Measurements from ENCODE around the gene CCNJL. TPM values are rescaled to one million over a fixed set of nuclear protein-coding genes. Genes with fewer than 3 reads are reported as not detected.
A peak's percentile ranks its signal among the peaks of the same experiment; 100 is the strongest.

Gene CCNJL
- total and polyA plus RNA-seq, 2 experiments from 2014 or later: 28.4 to 29.2 TPM

DNA sequence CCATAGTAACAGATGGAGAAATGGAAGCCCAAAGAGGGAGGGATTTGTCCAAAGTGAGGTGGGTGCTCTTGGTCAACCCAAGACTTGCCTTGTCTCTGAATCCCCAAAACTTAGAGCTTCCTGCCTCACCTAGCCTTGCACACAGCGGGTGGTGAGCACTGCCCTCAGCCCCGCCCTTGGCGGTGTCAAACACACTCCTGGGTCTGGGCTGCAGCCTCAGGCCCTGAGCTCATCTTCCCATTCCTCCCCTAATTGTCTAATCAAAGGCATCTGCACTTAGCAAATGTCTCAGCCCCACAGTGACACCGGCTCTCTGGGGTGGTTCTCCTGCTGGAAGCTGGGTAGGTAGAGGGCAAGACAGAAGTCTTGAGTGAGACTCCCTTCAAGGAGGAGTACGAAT, 62.1 kb downstream of the CCNJL start:
- no peak overlapping the region for H3K4me3 Mint-ChIP-seq
- Histone ChIP-seq H3F3A (replicated peaks; ENCODE audit: low read depth) (peaks cover 6% of the 10 kb centered on the region; the same call in 1 of the 2 replicates), H3K27ac (ENCODE audit: low read depth) (no peak overlapping the region), H3K4me3 (no peak overlapping the region), H3K4me2 (no peak overlapping the region), H2AFZ (no peak overlapping the region), H3K27me3 (ENCODE audit: insufficient read depth) (no peaks in the 10 kb centered on the region), H3K79me2 (replicated peaks; ENCODE audit: insufficient read depth) (no peaks in the 10 kb centered on the region), H3K36me3 (ENCODE audit: insufficient read depth) (0 out of 2 replicates have a peak, but pooled peaks cover 7% of the 10 kb centered on the region), H3K4me1 (ENCODE audit: insufficient read depth) (0 out of 2 replicates have a peak, but pooled peaks cover 5% of the 10 kb centered on the region), H3K9me2 (ENCODE audit: insufficient read depth) (no peaks in the 10 kb centered on the region), H4K20me1 (replicated peaks; ENCODE audit: insufficient read depth) (peaks cover 5% of the 10 kb centered on the region)
- H3K27me3 Mint-ChIP-seq (ENCODE audit: insufficient read depth, low read depth, poor library complexity): peaks cover 9% of the 10 kb centered on the region
- no peaks in the 10 kb centered on the region for H3K9me3 Mint-ChIP-seq
- ATAC-seq (peak; percentile 43), DNase-seq (ENCODE audit: low spot score) (no peak)
- TF ChIP-seq, protein P1, sequence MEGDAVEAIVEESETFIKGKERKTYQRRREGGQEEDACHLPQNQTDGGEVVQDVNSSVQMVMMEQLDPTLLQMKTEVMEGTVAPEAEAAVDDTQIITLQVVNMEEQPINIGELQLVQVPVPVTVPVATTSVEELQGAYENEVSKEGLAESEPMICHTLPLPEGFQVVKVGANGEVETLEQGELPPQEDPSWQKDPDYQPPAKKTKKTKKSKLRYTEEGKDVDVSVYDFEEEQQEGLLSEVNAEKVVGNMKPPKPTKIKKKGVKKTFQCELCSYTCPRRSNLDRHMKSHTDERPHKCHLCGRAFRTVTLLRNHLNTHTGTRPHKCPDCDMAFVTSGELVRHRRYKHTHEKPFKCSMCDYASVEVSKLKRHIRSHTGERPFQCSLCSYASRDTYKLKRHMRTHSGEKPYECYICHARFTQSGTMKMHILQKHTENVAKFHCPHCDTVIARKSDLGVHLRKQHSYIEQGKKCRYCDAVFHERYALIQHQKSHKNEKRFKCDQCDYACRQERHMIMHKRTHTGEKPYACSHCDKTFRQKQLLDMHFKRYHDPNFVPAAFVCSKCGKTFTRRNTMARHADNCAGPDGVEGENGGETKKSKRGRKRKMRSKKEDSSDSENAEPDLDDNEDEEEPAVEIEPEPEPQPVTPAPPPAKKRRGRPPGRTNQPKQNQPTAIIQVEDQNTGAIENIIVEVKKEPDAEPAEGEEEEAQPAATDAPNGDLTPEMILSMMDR (conservative IDR thresholded peaks at IDR 0.05; ENCODE audit: low read depth in 2 of 2): no peak
- TF ChIP-seq ZNF114 (CRISPR knock-in tag; IDR thresholded peaks at IDR 0.05) (no peak), ZNF331 (CRISPR knock-in tag; IDR thresholded peaks at IDR 0.05; ENCODE audit: low read depth) (no peak), CREB1 (CRISPR knock-in tag; IDR thresholded peaks at IDR 0.05; ENCODE audit: low read depth) (no peak), NANOG (IDR thresholded peaks at IDR 0.05; ENCODE audit: borderline replicate concordance) (no peak), EZH2 (IDR thresholded peaks at IDR 0.05; ENCODE audit: low read depth, unreplicated experiment) (no peak), POLR2AphosphoS5 (IDR thresholded peaks at IDR 0.05; ENCODE audit: low read depth) (no peak), STAT1 (IDR thresholded peaks at IDR 0.05; ENCODE audit: unreplicated experiment) (no peak), ETS1 (IDR thresholded peaks at IDR 0.05) (no peak), EZH2phosphoT487 (IDR thresholded peaks at IDR 0.05; ENCODE audit: unreplicated experiment) (no peak), REST (IDR thresholded peaks at IDR 0.05; ENCODE audit: unreplicated experiment) (no peak)
- TF ChIP-seq, protein P2, sequence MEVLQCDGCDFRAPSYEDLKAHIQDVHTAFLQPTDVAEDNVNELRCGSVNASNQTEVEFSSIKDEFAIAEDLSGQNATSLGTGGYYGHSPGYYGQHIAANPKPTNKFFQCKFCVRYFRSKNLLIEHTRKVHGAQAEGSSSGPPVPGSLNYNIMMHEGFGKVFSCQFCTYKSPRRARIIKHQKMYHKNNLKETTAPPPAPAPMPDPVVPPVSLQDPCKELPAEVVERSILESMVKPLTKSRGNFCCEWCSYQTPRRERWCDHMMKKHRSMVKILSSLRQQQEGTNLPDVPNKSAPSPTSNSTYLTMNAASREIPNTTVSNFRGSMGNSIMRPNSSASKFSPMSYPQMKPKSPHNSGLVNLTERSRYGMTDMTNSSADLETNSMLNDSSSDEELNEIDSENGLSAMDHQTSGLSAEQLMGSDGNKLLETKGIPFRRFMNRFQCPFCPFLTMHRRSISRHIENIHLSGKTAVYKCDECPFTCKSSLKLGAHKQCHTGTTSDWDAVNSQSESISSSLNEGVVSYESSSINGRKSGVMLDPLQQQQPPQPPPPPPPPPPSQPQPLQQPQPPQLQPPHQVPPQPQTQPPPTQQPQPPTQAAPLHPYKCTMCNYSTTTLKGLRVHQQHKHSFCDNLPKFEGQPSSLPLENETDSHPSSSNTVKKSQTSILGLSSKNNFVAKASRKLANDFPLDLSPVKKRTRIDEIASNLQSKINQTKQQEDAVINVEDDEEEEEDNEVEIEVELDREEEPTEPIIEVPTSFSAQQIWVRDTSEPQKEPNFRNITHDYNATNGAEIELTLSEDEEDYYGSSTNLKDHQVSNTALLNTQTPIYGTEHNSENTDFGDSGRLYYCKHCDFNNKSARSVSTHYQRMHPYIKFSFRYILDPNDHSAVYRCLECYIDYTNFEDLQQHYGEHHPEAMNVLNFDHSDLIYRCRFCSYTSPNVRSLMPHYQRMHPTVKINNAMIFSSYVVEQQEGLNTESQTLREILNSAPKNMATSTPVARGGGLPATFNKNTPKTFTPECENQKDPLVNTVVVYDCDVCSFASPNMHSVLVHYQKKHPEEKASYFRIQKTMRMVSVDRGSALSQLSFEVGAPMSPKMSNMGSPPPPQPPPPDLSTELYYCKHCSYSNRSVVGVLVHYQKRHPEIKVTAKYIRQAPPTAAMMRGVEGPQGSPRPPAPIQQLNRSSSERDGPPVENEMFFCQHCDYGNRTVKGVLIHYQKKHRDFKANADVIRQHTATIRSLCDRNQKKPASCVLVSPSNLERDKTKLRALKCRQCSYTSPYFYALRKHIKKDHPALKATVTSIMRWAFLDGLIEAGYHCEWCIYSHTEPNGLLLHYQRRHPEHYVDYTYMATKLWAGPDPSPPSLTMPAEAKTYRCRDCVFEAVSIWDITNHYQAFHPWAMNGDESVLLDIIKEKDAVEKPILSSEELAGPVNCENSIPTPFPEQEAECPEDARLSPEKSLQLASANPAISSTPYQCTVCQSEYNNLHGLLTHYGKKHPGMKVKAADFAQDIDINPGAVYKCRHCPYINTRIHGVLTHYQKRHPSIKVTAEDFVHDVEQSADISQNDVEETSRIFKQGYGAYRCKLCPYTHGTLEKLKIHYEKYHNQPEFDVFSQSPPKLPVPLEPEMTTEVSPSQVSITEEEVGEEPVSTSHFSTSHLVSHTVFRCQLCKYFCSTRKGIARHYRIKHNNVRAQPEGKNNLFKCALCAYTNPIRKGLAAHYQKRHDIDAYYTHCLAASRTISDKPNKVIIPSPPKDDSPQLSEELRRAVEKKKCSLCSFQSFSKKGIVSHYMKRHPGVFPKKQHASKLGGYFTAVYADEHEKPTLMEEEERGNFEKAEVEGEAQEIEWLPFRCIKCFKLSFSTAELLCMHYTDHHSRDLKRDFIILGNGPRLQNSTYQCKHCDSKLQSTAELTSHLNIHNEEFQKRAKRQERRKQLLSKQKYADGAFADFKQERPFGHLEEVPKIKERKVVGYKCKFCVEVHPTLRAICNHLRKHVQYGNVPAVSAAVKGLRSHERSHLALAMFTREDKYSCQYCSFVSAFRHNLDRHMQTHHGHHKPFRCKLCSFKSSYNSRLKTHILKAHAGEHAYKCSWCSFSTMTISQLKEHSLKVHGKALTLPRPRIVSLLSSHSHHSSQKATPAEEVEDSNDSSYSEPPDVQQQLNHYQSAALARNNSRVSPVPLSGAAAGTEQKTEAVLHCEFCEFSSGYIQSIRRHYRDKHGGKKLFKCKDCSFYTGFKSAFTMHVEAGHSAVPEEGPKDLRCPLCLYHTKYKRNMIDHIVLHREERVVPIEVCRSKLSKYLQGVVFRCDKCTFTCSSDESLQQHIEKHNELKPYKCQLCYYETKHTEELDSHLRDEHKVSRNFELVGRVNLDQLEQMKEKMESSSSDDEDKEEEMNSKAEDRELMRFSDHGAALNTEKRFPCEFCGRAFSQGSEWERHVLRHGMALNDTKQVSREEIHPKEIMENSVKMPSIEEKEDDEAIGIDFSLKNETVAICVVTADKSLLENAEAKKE (CRISPR knock-in tag; IDR thresholded peaks at IDR 0.05): no peak
- H3K4me1 Mint-ChIP-seq: peaks cover 16% of the 10 kb centered on the region
- H3K36me3 Mint-ChIP-seq (ENCODE audit: low read depth): peaks cover 42% of the 10 kb centered on the region
- H3K27ac Mint-ChIP-seq: no peak overlapping the region
